Measurements from ENCODE around the gene SRSF8.

DNA sequence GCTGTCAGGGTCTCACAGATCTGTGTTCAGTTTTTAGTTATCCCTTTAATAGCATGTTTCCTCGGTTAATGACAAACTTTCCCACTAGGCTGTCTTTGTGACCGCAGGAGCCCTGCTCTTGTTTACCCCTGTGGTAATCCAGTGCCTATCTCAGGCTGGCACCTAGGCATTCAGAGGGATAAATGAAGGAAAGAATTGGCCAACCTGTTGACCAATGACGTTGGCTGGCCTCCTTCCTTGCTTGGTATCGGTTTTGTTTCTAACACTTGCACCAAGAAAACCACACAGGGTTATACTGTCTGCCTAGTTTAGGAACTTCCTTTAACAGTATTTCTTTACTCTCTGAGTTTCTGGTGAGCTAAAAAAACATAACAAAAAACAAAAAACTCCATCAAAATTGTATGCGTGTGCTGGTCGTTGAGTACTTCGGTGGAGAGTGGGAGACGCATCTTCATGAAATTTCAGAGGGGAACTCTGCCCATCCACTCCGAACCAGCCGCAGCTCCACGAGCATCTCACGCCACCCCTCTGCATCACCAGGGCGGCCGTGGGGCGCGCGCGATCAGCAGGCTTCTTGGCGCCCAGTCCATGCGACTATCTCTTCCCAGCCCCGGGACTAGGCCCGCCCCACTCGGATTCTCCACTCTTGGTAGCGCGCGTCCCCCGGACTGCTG, 22.4 kb downstream of the SRSF8 start:
- TF ChIP-seq, protein P1, sequence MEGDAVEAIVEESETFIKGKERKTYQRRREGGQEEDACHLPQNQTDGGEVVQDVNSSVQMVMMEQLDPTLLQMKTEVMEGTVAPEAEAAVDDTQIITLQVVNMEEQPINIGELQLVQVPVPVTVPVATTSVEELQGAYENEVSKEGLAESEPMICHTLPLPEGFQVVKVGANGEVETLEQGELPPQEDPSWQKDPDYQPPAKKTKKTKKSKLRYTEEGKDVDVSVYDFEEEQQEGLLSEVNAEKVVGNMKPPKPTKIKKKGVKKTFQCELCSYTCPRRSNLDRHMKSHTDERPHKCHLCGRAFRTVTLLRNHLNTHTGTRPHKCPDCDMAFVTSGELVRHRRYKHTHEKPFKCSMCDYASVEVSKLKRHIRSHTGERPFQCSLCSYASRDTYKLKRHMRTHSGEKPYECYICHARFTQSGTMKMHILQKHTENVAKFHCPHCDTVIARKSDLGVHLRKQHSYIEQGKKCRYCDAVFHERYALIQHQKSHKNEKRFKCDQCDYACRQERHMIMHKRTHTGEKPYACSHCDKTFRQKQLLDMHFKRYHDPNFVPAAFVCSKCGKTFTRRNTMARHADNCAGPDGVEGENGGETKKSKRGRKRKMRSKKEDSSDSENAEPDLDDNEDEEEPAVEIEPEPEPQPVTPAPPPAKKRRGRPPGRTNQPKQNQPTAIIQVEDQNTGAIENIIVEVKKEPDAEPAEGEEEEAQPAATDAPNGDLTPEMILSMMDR (IDR thresholded peaks at IDR 0.05; ENCODE audit: low read depth, low read length) = no peak
- no peak for TF ChIP-seq EZH2phosphoT487 (IDR thresholded peaks at IDR 0.05; ENCODE audit: low read depth)

All from OCI-LY3 (cell line).